GM19328 (cell line): Measurements from ENCODE around the gene CHTOP.

Experiments used
- ATAC-seq: cut with Tn5 transposase; IDR thresholded peaks from one replicate; pipeline ENCODE4 v1.9.1; 2021; ENCODE audit warnings: mild to moderate bottlenecking, moderate library complexity; ENCODE audit not compliant: unreplicated experiment

The CHTOP gene

DNA sequence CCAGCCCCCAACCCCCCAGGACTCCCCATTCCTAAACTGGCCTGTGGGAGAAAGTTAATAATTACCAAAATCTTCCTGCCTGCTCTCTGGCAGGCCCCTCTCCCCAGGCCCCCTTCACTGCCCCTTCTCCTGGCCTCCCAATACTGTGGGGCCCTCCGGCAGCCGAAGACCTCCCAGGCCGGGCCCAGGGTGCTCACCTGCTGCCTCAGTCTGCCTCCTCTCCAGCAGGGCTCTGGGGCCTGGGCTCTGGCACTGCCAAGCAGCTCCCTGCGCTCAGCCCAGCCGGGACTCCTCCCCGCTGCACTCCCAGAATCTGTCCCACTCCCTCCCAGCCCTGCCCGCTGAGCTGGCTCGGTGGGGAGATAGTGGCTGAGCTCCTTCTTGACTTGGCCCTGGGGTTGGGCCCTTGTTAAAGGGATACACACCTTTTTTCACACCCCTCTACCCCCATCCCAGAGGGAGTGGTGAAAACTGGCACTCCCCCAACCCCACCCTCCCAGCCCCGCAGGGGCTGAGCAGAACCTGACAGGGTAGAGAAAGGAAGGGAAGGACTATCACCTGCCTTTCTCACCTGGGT is 21.0 kb upstream of the CHTOP start, which contains the start of gene S100A16:
Gene S100A16, minus strand, starts transcription at position 383 of the 577 bp plus-strand sequence. CDS start 4,986 bp downstream, outside the sequence.
- ATAC-seq, result no peak

DNA sequence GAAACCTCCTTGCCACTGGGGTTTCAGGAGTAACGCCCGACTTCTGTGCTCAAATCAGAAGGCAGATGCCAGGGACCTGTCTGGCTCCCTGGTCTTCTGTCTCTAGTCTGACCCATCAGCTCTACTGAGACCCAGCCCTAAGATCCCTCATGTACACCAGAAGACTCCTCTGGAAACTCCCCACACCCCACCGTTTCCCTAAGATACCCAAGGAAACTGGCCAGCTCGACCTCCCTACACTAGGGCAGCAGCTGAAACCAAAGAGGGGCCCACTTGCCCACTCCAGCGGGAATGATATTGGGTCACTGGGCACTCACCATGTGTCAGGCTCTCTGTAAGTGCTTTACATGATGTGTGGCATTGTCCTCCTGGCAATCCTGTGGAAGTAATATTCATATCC is 20.5 kb upstream of the CHTOP start:
- no peak for ATAC-seq

DNA sequence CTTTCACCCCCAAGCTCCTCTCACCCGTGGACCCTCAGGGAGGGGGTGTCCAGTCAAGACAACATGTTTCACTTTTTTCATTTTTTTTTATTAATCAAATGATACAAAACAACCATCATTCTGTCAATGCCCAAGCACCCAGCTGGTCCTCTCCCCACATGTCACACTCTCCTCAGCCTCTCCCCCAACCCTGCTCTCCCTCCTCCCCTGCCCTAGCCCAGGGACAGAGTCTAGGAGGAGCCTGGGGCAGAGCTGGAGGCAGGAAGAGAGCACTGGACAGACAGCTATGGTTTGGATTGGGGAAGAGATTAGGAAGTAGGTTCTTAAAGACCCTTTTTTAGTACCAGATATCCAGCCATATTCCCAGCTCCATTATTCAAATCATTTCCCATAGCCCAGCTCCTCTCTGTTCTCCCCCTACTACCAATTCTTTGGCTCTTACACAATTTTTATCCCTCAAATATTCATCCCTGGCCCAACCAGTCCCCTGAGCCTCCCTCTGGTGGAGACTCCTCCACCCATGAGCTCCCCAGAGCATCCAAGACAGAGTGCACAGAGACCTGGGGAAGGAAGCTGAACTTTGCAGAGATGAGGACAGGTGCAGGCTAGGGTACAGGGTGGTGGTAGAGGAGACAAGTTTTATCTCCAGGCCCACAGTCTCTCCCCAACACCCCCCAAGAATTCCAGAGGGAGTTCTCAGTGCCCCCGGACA is 19.5 kb upstream of the CHTOP start:
- no peak for ATAC-seq

DNA sequence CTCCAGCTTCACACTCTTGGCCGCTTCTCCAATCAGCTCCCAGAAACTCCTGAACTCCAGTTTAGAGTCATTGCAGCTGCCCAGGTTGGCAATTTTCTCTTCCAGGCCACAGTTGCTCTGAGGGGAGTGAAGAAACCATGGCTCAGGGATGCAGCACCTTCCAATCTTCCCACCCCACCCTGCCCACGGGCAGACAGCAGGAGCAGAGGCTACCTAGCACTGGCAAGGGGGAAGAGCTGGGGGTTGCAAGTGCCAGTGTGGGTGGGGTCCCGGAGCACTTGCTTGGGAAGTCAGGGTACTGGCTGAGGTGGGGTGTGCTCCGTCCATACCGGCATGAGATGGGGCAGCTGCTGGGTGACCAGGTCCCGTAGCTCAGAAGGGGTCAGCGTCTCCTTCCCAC is 19.0 kb upstream of the CHTOP start:
- ATAC-seq, result no peak

DNA sequence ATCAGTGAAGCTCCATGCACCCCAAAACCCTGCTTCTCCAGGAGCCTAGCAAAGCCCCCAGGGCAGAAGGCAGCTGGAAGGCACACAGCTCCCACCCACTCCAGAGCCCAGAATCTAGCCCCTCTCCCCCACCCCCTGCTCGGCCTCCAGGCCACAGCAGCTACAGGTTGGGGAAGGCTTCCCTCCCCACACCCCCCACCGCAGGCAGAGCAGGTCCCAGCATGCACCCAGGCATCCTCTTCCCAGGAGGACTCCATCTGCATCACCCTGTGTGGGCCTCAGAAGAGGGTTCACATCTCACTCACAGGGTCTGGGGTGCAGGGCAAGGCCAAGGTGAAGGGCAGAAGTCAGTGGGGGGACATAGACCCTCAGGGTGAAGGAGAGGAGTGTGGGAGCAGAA is 18.5 kb upstream of the CHTOP start:
- no peak for ATAC-seq

DNA sequence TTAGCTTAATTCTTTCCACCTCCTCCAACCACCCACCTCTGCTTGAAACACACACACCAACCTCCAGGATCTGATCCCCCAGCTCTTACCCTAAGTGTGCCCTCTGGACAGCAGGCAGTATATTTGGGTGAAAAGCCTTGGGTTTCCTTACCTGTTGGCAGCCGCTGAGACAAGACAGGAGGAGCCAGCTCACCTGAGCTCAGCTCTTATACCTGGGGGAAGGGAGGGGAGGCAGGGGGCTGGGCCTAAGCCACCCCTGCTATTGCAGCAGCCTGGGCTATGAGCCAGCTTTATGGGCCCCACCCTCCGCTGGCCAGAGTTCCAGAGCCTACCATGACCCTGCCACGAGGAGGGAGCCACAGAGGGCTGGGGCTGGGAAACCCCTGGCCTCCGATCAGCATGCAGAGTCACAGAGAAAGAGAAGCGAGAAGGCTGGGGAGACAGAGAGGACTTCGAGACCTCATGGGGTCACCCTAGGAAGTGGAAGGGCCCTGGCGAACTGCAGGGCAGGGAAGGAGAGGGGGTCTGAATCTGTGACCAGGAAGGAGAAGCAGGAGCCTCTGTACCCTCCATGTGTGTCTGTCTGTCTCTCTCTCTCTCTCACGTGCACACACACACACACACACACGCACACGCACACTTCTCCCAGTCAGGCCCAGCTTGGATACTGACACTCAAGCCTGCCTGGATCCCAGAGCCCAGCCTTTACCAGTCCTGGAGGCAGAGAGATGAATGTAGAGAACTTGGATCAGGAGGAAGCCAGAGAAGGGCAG is 17.5 kb upstream of the CHTOP start, which contains the start of gene S100A14:
Gene S100A14, minus strand, starts transcription at position 182 of the 773 bp plus-strand sequence. CDS start 467 bp downstream, outside the sequence.
- ATAC-seq, result no peak

DNA sequence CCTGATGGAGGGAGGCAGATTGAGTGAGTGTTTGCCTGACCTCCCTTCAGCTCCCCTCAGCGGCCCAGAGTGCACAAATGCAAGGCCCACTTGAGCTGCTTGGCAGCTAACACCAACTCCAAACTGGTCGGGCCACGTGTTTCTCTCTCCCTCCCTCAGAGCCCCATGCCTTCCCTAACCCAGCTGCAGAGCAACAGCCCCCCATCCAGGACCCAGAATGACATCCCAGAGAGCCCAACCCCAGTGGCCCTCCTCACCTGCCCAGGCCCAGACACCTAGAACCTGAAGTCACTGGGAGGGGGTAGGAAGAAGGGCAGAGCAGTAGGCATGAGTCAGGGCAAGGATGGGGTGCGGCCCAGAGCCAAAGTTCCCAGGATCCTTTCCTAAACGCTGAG is 17.0 kb upstream of the CHTOP start:
- ATAC-seq, result no peak

DNA sequence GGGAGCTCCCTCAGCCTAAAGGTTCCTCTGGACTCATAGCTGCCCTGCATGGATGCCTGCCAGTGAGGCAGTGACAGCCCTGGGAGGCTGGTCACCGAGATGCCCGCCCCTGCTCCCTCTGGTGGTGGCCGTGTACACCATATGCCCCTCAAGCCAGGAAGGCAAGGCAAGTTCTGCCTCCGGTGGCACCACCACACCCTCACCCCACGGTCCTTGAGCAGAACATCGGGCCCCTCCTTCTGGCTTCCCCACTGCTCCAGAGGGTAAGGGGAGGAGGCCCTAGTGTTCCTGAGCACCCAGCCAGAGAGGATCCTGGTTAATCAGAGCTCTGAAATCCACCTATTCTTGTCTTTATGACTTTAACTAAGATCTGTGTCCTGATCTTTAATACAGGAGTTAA is 16.2 kb upstream of the CHTOP start:
- ATAC-seq, result no peak

DNA sequence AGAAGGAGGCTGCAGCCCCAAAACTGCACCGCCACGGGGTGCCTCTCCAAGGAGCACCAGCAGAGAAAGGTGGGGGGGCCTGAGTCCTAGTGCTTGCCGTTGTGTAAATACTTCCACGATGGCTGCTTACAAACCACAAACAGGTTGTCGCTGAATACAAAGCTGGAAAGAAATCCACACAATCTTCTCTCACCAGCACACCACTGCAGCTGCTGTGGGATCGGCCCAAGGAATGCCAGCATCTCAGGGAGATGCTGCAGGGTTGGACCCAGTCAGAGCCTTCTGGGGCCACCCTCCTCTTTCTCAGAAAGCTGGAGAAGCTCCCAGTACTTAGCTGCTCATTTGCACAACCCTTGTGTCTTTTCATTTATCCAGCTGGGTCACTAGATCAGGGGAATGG is 14.7 kb upstream of the CHTOP start:
- ATAC-seq, result no peak

DNA sequence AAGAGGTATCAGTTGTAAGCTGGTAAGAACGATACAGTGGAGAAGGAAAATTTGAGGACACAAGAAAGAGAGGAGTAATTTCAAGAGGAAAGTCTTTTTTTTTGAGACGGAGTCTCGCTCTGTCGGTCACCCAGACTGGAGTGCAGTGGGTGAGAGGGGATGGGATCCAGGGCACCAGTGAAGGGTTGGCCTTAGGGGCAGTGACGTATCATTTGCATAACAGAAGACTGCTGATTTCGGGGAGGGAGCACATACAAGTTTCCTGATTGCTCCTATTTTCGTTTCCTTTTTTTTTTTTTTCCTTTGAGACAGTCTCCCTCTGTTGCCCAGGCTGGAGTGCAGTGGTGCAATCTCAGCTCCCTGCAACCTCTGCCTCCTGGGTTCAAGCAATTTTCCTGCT is 10.8 kb upstream of the CHTOP start:
- no peak for ATAC-seq

DNA sequence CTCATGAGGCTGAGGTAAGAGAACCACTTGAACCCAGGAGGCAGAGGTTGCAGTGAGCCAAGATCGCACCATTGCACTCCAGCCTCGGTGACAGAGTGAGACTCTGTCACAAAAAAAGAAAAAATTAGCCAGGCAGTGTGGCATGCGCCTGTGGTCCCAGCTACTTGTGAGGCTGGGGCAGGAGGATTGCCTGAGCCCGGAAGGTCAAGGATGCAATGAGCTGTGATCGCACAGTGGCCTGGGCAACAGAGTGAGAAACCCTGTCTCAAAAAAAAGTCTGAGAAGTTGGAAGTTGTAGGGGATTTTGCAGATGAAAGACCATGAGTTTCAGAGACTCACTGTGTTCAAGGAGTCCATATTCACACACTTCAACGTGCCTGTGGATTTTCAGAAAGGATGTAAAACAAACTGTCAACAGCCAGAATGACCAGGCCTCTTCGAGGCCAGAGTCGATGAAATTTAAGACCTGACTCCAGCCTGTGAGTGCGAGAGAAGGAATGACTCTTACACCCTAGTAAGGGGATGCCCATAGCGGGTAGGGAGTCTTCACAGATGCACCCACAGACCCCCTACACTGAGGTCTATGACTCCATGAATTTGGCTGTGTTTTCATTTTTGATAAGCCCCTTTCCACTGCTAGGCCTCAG is 8.8 kb upstream of the CHTOP start:
- ATAC-seq, result no peak

DNA sequence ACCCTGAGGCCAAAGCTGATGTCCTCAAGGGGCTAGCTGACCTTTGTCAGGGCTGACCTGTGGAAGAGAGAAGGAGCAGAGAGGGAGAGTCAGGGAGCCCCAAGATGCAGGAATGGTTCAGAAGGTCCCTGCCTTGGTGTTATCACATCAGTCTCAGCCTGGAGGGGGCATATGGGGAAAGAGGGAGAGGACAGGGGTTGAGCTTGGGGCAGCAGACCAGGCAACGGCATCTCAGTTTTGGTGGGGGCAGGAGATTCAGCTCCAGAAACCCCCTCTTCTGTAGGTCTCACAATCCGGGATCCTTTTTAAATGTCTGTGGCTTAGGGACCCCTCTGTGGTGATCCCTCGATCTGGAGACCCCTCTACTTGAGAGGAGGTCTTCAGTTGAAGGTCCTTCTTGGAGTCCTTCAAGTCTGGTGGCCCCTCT is 7.4 kb upstream of the CHTOP start:
- no peak for ATAC-seq

DNA sequence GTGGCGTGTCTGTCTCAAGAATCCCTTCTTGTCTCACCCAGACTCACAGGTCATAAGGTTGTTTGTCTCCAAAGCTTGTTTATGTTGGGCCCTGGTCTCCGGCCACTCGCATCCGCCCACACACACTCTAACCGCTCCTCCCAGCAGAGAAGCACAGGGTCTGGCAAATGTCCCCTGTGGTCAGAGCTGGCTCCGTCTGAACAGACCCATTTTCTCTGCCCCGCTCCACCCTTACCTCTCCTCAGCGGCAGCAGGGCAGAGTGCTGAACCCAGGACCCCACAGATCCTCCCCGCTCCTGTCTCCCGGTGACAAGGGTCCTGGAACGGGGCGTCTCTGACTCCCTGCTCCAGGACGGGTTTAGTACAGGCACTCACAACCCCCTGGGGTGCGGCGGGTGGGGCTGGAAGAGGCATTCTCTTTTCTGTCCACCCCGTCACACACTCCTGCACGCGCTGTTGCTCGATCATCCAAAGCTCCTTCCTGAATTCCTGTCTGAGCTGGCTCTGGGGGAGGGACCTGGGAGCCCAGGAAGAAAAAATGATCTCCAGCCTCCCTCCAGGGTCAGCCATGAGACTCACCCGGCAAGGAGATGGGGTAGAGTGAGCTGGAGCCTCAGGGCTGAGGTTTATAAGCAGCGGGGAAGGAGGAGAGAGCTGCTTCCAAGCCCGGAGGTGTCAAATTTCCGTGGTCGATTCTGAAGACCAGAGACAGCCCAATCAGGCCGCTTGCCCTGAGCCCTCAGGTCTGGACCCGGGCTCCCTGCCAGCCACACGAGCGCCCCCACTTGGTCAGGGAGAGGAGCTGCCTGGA is 6.8 kb upstream of the CHTOP start, which contains the start of gene S100A13:
Gene S100A13, minus strand, starts transcription at position 602 of the 811 bp plus-strand sequence. CDS start 1,033 bp downstream, outside the sequence.
- ATAC-seq, result no peak

DNA sequence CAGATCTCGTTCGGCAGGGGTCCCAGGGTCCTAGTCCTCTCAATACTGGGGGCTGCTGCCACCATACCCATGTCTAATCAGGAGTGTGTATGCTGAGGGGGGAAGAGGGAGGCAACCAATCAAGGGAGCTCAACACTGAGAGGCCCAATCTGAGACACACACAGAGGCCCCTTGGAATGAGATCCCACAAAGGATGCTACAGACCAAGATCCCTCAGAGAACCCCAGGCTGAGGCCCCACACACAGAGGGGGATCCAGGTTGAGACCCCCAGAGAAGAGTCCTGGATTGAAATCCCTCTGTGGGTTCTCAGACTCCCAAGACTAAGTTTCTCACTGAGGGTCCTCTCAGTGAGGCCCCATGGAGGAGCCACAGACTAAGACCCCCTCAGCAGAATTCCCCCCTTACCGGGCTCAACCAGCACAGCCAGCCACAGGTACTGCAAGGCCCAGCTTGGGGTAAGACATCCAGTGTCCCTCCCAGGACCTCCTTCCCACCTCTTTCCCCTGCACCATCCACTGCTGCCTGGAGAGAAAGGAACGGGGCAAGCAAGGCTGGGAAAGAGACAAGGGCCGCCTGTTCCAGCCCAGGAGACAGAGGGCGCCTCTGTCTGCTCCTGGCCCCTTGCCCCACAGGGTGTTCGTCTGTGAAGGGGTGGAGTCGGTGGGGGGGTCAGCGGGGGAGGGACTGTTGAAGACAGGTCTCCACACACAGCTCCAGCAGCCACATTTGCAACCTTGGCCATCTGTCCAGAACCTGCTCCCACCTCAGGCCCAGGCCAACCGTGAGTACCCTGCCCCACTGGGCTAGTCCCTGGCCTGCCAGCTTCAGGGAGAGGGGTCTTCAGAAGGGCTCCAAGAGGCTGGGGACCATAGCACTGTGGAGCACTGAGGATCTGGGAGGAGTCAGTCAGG is 5.9 kb upstream of the CHTOP start, which contains the start of gene S100A1:
Gene S100A1, plus strand, starts transcription at position 720 of the 912 bp plus-strand sequence. CDS start 2,088 bp downstream, outside the sequence.
- no peak for ATAC-seq

DNA sequence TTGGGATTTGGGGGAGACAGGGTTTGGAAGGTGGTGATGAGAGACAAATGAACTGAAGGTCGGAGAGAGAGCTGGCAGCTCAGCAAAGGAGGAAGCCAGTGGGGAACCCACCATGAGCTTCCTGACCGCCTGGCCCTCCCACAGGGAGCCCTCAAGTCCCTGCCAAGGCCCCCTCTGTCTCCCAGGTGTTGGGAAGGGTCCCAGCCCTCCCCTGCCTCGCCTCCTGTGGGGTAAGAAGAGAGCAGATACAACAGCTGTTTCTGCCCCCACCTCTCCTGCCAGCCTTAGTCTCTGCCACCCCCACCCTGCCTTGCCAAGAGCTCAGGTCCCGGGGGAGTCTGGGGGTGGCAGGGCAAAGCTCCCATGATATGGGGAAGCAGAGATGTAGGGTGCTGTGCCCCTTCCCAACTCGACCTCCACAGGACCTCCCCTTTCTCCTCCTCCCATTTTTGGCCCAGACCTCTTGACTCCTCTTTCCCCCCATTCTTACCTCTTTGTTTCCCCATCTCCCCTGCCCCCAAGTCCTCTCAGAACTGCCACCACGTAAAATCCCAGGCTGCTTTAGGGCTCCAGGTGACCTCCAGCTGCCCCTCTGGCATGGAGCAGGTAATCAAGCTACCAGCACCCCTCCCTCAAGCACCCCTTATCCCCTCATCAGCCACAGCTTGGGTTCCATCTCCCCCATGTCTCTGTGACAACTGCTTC is 5.1 kb upstream of the CHTOP start:
- ATAC-seq, result no peak

DNA sequence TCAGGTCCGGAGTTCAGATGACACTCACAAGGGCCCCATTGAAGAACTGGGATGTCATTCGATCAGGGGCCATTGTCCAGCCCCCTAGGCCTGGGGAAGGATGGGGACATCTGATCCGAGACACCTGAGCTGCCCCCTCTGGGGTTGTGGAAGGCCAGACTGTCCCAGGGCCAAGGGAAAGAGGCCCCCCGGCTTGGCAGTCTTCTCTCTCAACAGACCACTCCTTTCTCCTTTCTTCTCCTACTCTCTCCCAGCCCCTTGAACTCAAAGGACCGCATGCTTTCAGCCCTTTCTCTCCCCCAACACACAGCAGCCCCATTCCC is 4.6 kb upstream of the CHTOP start:
- no peak for ATAC-seq

DNA sequence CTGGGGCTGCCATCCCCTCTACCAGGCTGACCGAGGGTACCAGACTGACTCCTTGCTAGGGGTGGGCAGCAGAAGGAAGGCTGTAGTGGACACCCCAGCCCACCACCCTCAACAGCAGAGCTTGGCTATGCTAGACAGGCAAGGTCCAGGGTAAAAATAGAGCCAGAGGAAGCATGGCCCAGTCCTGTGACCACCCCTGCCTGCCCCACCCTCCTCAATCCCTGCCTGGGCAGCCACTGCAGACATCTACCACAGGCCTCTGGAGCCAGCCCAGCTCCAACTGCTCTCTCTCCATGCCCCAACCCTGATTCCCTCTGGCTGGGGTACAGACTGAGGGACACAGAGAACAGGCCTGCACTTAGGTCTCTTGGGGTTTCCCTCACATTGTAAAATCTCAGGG is 3.9 kb upstream of the CHTOP start:
- ATAC-seq, result no peak

DNA sequence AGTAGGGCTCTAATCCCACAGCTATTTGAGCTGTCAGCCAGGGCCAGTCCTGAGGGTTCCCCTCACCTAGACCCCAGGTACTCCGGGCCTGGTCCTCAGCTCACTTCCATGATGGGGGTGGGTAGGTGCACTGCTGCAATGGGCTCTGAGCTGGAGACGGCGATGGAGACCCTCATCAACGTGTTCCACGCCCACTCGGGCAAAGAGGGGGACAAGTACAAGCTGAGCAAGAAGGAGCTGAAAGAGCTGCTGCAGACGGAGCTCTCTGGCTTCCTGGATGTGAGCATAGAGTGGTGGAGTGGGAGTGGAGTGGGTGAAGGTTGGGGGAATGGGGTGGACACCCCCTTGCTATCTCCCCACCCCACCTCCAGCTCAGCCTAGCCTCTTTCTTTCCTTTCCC is 3.5 kb upstream of the CHTOP start:
- no peak for ATAC-seq
